ENCODE data around the gene ANKRD35. TPM values are rescaled to one million over a fixed set of nuclear protein-coding genes. Genes with fewer than 3 reads are reported as not detected.

Gene ANKRD35
- total and polyA plus RNA-seq, 12 donors = 0.37 to 2.0 (median 0.76) TPM; not detected in 1

DNA sequence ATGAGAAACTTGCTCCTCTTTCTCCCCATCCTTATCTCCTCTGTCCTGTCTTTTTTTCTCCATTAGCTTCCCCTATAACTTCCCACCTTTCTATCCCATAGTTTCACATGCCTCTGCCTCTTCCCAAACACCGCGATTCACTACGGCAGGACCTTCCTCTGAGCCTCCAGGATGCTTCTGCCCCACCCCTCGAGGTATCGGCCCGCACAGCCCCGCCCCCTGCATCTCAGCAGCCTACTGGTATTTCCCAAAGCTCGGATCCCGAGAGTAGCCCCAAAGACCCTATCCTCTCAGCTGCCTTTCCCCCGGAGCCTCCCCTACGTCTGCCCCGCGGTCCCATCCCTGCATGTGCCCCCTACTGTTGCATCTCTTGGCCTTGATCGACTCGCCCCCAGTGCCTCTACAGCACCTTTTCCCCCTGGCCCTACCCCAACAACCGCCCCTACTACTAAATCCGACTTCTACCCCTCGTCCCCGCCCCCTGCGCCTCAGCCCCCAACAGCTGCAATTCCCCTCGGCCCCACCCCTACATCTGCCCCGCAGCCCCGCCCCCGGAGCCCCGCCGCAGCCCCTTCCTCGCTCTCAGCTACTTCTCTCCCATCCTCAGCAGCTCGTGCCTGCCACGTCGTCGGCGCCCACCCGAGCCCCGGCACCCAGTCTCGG, 27.3 kb downstream of the ANKRD35 start:
- Histone ChIP-seq H3K4me3 (peak overlapping the region; percentile 29 to 92 (median 82)), H3K4me1 (replicated peaks in 1 of 2) (peaks cover 4 to 15% of the 10 kb centered on the region in 2 donors), H3K36me3 (replicated peaks in 1 of 2) (peaks cover 0 to 34% of the 10 kb centered on the region in 2 donors), H3K27ac (peak overlapping the region in 4 of 5 donors; percentile 75 to 93 (median 81)), H3K9me3 (replicated peaks in 1 of 3) (no peaks in the 10 kb centered on the region), H3K27me3 (no peaks in the 10 kb centered on the region)
- intact Hi-C loops (cut with DNase I) = loop anchor here in 1 of 2 donors (10.0 kb wide), 1 partner anchor 46 kb away; no protein-coding TSS in a partner anchor
- peak; percentile 54 to 71 (median 60) for DNase-seq
- WGBS, 4 donors = 0 to 2% (median 1%) methylated on average over 15 to 35 of the region's 35 CpGs
- TF ChIP-seq, protein P1, sequence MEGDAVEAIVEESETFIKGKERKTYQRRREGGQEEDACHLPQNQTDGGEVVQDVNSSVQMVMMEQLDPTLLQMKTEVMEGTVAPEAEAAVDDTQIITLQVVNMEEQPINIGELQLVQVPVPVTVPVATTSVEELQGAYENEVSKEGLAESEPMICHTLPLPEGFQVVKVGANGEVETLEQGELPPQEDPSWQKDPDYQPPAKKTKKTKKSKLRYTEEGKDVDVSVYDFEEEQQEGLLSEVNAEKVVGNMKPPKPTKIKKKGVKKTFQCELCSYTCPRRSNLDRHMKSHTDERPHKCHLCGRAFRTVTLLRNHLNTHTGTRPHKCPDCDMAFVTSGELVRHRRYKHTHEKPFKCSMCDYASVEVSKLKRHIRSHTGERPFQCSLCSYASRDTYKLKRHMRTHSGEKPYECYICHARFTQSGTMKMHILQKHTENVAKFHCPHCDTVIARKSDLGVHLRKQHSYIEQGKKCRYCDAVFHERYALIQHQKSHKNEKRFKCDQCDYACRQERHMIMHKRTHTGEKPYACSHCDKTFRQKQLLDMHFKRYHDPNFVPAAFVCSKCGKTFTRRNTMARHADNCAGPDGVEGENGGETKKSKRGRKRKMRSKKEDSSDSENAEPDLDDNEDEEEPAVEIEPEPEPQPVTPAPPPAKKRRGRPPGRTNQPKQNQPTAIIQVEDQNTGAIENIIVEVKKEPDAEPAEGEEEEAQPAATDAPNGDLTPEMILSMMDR (IDR thresholded peaks at IDR 0.05) = no peak
- TF ChIP-seq POLR2A (IDR thresholded peaks at IDR 0.05) = no peak

DNA sequence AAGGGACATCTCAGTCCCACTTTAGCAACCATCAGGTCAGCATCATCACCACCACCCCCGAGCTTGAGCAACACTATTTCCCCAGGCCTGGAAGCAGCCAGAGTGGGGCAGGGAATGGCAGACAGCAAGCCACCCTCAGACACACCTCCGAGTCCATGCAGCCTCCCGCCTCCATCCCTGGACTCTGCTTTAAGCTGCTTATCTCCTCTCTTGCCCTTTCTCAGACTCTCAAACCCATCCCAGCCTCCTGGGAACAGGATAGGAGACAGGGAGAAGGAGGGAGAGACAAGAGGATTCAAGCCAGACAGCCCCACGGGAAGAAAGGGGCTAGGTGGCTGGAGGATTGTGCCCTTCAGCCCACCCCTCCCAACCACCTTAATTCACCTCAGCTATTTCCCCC, 28.5 kb downstream of the ANKRD35 start:
- TF ChIP-seq, protein P1 (IDR thresholded peaks at IDR 0.05) = no peak
- no peak for TF ChIP-seq POLR2A (IDR thresholded peaks at IDR 0.05)
- Histone ChIP-seq H3K27ac (no peak overlapping the region), H3K27me3 (no peaks in the 10 kb centered on the region), H3K36me3 (replicated peaks in 1 of 2) (peaks cover 0 to 46% of the 10 kb centered on the region in 2 donors), H3K4me1 (replicated peaks in 1 of 2) (peaks cover 4 to 15% of the 10 kb centered on the region in 2 donors), H3K9me3 (replicated peaks in 1 of 3) (no peaks in the 10 kb centered on the region), H3K4me3 (no peak overlapping the region)
- 86 to 100% (median 89%) methylated on average over 3 to 4 of the region's 4 CpGs for WGBS, 4 donors
- intact Hi-C loops (cut with DNase I) = loop anchor here in 1 of 2 donors (10.0 kb wide), 1 partner anchor 48 kb away; no protein-coding TSS in a partner anchor
- no peak for DNase-seq

DNA sequence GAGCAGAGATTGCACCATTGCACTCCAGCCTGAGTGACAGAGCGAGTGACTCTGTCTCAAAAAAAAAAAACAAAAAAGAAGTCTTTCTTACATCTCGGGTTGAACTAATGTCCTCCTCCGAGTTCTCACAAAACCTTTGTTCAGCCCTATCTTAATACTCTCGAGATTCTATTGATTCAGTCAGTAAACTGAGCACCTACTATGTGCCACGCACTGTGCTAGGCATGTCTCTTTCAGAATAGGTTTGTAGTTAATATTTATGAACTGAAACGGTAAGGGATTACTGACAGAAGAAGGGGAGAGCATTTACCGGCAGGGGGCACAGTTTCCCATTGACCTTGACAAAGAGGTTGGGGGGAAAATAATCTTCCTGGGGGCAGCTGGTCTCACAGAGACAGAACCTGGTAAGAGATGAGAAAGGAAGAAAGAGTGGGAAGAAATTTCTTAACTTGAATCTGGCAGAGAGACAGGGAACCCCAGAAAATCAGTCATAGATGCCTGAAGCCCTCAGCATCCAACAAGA, 30.2 kb downstream of the ANKRD35 start:
- 77 to 83% (median 79%) methylated on average over 7 of the region's 7 CpGs for WGBS, 4 donors
- DNase-seq = no peak
- peaks cover 0 to 62% of the 10 kb centered on the region in 2 donors for H3K36me3 ChIP-seq (replicated peaks in 1 of 2)
- no peaks in the 10 kb centered on the region for H3K9me3 ChIP-seq (replicated peaks in 1 of 3)
- H3K27me3 ChIP-seq = no peaks in the 10 kb centered on the region
- peaks cover 4 to 15% of the 10 kb centered on the region in 2 donors for H3K4me1 ChIP-seq (replicated peaks in 1 of 2)
- H3K4me3 ChIP-seq = no peak overlapping the region
- H3K27ac ChIP-seq = no peak overlapping the region
- TF ChIP-seq POLR2A (IDR thresholded peaks at IDR 0.05) = no peak
- TF ChIP-seq, protein P1 (IDR thresholded peaks at IDR 0.05) = no peak
- intact Hi-C loops (cut with DNase I) = loop anchor here in 1 of 2 donors (10.0 kb wide), 1 partner anchor 49 kb away; no protein-coding TSS in a partner anchor

DNA sequence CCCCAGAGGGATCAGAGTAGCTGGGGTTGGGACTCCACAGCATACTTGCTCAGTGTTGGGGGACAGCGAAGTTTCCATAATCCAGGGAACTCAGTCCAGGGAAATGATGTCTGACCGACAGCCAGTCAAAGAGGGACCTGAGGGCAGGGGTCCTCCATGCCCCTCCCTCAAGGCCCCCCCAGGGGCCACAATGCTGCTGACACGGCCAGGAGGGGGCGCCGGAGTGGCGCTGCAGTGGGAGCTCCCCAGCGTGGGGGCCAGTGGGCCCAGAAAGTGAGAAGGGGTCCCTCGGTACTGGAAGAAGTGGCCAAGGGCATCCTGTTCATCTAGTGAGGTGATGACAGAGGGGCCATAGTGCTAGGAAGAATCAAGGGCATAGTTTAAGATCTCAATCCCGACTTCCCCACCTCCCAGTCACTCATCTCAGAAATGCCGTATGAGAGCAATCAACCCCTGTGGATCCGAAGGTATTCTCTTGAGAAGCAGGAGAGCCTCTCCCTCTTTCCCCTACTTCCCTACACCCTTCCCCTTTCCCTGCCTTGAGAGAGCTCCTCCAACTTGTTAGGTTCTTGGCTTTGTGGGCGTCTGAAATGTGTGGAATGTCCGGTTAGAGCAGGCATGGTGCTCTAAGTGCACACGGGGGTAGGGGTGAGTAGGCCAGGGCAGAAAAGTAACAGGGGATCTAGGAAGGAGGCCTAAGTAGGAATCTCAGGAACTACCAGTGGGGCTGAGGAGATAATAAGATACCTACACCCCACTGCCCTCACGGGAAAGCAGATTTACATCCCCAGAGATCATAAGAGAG, 36.1 kb downstream of the ANKRD35 start:
- Histone ChIP-seq H3K9me3 (replicated peaks in 1 of 3) (no peaks in the 10 kb centered on the region), H3K4me1 (replicated peaks in 1 of 2) (peaks cover 9 to 15% of the 10 kb centered on the region in 2 donors), H3K27ac (peak overlapping the region in 1 of 5 donors; percentile 68), H3K27me3 (no peaks in the 10 kb centered on the region), H3K4me3 (no peak overlapping the region), H3K36me3 (replicated peaks in 1 of 2) (peaks cover 0 to 65% of the 10 kb centered on the region in 2 donors)
- 73 to 83% (median 77%) methylated on average over 10 to 15 of the region's 15 CpGs for WGBS, 4 donors
- intact Hi-C loops (cut with DNase I) = loop anchor here (5.0 to 10.0 kb wide), 3 partner anchors 55 to 163 kb away; no protein-coding TSS in a partner anchor
- DNase-seq = peak in 1 of 7 donors; percentile 40
- TF ChIP-seq POLR2A (IDR thresholded peaks at IDR 0.05) = no peak

Measured in adrenal gland (tissue), 12 donors.